Measurements from ENCODE around the gene AGXT2.

AGXT2 gene

DNA sequence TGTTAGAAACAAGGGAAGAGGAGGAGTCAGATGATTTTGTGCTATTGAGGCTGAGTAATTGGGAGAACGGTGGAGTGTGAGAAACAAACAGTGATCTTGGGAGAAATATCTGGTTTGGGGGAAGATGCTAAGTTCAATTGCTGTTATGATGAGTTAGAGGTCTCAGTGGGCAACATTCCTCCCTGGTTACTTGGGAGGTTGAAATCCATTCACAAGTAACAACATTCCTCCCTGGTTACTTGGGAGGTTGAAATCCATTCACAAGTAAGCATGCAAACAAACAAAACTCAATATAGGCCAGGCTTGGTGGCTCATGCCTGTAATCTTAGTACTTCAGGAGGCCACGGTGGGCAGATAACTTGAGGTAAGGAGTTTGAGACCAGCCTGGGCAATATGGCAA, 38.7 kb downstream of the AGXT2 start:
- ATAC-seq (no peak), DNase-seq (ENCODE audit: low spot score in 2 of 2) (no peak)
- Mint-ChIP-seq H3K9me3 (no peaks in the 10 kb centered on the region), H3K4me1 (no peaks in the 10 kb centered on the region), H3K27ac (no peak overlapping the region), H3K36me3 (no peaks in the 10 kb centered on the region), H3K4me3 (no peak overlapping the region)

DNA sequence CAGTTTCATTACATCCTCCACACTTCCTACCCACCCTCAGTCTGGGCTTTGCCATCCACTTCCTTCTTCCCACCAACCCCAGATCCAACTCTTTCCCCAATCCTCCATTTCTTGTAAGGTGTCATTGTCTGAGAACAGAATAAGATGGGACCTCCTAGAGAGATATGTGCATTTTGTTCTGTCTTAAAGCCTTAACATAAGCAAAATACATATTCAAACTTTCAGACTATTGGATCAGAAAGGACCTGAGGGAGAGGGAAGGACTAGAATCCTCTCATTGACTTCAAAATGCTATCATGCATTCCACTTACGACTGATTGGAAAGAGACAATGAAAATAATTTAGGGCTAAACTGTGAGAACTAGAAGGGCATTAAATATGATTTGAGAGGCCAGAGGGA, 43.0 kb downstream of the AGXT2 start:
- H3K4me3 Mint-ChIP-seq = no peak overlapping the region
- no peaks in the 10 kb centered on the region for H3K36me3 Mint-ChIP-seq
- no peaks in the 10 kb centered on the region for H3K9me3 Mint-ChIP-seq
- H3K4me1 Mint-ChIP-seq = no peaks in the 10 kb centered on the region
- no peak overlapping the region for H3K27ac Mint-ChIP-seq
- DNase-seq (ENCODE audit: low spot score in 2 of 2) (no peak), ATAC-seq (no peak)

DNA sequence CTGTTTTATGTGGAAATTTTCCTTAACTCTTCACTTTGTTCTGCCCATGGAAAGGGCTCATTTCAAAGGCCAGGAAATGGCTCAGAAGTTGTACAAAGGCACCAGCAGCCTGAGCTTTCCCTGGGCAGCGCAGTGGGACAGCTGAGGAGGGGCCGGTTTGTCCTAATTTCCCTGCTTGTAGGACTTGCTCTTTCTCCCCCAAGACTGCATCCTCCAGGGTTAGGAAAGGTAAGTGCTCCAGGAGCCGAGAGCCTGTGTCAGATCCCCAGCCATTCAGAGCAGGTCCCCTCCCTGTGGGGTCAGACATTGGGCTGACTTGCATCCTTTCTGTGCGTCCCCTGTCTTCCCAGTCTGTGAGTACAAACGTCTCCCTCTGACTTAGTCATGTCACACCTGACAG, 43.5 kb downstream of the AGXT2 start:
- Mint-ChIP-seq H3K4me1 (no peaks in the 10 kb centered on the region), H3K36me3 (no peaks in the 10 kb centered on the region), H3K4me3 (no peak overlapping the region), H3K9me3 (no peaks in the 10 kb centered on the region), H3K27ac (no peak overlapping the region)
- ATAC-seq (no peak), DNase-seq (ENCODE audit: low spot score in 2 of 2) (no peak)

DNA sequence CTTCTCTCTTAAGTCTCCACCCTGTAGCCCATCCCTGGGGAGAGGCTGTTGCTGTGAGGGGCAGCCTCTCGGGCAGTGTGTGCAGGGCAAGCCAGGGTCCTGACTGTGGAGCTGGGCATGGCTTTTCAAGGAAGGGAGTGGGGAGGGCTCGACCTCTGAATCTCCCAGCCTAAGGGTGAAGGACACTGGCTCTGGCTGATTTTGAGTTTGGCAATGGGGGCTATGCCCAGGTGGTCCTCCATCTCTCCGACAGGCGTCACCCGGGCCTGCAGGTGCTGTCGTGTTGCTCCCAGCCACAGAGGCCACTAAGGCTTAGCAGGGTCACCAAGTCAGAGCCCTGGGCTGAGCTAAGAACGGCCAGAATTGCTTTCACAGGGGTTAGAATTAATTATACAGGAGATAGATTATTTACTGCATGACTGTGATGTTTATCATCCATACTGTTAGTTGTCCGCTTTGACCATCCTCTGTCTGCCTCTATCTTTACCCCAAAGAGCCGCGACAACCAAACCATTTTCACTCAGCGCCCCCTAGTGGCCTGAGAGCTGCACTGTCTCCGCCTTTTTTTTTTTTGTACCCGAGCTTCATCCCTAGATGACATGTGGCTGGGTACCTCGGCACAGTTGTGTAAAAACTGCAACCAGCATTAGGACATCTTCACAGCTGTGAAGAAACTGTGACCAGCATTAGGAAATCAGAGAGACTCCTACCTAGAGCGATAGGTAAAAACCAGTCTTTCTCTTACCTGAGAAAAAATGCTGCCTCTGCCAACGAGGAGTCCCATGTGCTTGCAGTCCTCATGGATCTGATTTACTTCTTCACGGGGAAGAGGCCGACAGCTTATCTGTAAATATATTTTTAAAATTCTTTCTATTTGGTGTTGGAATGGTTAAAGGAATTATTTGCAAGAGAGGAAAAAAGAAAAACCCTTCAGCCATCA, 44.5 kb downstream of the AGXT2 start:
- ATAC-seq (peak; percentile 67), DNase-seq (ENCODE audit: low spot score in 2 of 2) (peak; percentile 62 to 75)
- H3K27ac Mint-ChIP-seq = no peak overlapping the region
- no peaks in the 10 kb centered on the region for H3K36me3 Mint-ChIP-seq
- no peaks in the 10 kb centered on the region for H3K9me3 Mint-ChIP-seq
- no peaks in the 10 kb centered on the region for H3K4me1 Mint-ChIP-seq
- no peak overlapping the region for H3K4me3 Mint-ChIP-seq

DNA sequence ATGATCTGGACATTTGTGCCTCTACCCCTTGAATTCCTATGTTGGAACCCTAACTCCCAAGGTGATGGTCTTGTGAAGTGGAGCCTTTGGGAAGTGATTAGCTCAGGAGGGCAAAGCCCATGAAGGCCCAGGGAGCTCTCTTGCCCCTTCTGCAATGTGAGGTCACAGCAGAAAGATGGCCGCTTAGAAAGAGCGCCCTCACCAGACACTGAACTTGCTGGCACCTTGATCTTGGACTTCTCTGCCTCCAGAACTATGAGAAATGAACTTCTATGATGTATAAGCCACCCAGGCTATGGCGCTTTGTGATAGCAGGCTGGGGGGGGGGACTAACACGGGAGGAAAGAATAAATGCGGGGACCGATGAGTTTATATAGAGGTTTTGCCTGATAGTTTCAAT, 45.3 kb downstream of the AGXT2 start:
- DNase-seq (ENCODE audit: low spot score in 2 of 2) (no peak), ATAC-seq (no peak)
- Mint-ChIP-seq H3K27ac (no peak overlapping the region), H3K9me3 (no peaks in the 10 kb centered on the region), H3K4me3 (no peak overlapping the region), H3K4me1 (no peaks in the 10 kb centered on the region), H3K36me3 (no peaks in the 10 kb centered on the region)

DNA sequence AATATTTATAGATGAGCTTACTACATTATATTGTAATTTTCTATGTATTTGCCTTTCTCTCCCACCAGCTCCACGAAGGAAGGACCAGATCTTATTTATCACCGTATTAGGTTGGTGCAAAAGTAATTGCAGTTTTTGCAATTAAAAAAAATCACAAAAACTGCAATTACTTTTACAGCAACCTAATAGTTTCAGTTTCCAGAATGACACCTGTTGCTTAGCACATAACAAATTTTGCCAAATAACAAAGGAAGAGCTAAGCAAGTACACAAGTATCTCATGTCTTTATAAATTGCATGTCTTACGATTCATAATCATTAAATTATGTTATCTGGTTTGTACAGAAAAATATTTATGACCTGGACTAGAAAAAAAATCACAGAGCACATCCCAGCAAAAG, 45.9 kb downstream of the AGXT2 start:
- Mint-ChIP-seq H3K36me3 (no peaks in the 10 kb centered on the region), H3K9me3 (no peaks in the 10 kb centered on the region)
- no peak for ATAC-seq

DNA sequence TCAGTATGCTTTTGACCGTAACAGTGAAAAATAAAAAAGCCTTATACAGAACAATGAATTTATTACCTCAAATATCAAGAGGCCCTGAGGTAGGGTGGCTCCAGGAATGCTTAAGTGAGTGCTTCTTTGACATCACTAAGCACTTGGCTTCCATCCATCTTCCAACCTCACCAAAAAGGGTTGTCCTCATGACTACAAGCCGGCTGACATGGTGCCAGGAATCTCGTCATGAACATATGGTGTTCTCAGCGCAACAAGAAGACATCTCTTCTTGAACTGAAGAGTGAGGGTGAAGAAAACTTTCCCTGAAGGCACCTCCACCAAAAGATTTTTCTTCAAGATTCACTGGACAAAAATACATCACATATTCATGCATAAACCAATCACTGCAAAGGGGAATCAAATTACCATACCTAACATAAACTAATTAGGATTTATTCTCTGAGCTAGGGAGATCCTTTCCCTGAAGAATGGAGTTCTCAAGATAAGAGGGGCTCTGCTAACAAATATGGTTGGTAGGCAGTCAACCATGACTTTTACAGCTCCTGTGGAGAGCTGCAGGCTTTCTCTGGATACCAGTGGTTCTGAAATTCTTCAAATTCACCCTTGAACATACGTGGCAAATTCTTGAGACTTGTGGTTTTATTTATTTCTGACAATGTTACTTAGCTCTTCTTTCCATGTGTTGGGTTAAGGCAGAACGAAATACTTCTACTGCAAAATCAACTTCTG, 49.5 kb downstream of the AGXT2 start:
- Mint-ChIP-seq H3K27ac (no peak overlapping the region), H3K36me3 (no peaks in the 10 kb centered on the region), H3K4me1 (no peaks in the 10 kb centered on the region), H3K4me3 (no peak overlapping the region), H3K9me3 (no peaks in the 10 kb centered on the region)
- ATAC-seq = no peak
- no peak for DNase-seq (ENCODE audit: low spot score in 2 of 2)

More for the DNA sequence above, 45.9 kb downstream of the AGXT2 start:
- DNase-seq (ENCODE audit: low spot score in 2 of 2) = no peak
- Mint-ChIP-seq H3K4me3 (no peak overlapping the region), H3K27ac (no peak overlapping the region), H3K4me1 (no peaks in the 10 kb centered on the region)

DNA sequence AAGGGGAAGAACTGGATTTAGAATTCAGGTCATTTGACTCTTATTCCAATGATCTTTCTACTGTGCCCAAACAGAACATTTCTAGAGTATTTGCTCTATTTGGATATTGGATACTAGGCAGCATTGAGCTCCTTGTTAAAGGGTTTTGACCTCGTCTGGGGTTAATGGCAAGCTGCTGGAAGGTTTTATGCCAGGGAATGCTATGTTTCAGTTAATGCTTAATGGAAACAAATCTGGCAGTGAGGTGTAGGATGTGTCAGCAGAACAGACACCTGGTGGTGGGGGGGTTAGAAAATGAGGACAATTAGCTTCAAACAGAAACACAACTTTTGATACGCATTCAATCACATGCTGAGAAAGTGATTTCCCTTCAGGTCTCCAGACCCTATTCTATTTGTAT, 51.5 kb downstream of the AGXT2 start:
- no peak for DNase-seq (ENCODE audit: low spot score in 2 of 2)
- Mint-ChIP-seq H3K27ac (no peak overlapping the region), H3K36me3 (no peaks in the 10 kb centered on the region), H3K9me3 (no peaks in the 10 kb centered on the region), H3K4me1 (no peaks in the 10 kb centered on the region), H3K4me3 (no peak overlapping the region)
- no peak for ATAC-seq

DNA sequence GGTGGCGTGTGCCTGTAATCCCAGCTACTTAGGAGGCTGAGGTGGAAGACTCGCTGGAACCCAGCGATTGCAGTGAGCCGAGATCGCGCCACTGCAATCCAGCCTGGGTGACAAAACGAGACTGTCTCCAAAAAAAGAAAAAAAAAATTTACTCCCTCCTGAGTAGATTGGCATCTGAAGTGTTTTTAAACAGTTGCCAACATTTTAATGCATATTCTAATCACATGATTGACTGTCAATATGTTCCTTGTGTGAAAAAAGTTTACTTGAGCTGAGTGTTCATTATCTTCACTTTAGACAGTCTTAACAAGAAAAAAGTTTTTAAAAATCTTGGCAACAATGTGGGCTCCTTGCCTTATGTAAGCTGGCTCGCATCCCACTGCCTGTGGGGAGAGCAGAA, 53.8 kb downstream of the AGXT2 start:
- H3K4me1 Mint-ChIP-seq = no peaks in the 10 kb centered on the region
- ATAC-seq = no peak

DNA sequence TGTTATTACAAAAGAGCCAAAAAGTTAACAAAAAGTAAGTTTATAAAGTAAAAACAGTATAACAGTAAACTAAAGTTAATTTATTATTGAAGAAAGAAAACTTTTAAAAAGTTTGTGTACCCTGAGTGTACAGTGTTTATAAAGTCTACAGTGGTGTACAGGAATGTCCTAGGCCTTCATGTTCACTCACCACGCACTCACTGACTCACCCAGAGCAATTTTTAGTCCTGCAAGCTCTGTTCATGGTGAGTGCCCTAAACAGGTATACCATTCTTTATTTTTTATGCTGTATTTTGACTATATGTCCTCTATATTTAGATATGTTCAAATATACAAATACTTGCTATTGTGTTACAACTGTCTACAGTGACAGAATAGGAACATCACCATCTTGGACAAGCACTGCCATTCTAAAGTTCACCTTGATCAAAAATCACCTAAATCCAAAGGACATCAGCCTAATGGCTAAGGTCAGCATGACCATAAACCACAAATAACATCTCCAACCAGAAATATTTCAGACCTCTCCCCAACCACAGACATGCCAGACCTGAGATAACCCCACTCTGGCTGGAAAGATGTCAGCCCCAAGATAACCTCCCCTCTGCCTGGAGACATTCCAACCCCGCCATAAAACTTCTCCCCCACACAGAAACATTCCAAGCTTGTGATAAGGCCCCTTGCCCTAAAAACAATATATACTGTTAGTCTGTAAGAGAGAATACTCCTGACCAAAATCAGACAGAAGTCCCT, 56.1 kb downstream of the AGXT2 start:
- H3K27ac Mint-ChIP-seq = no peak overlapping the region
- no peak for ATAC-seq
- DNase-seq (ENCODE audit: low spot score in 2 of 2) = no peak
- no peaks in the 10 kb centered on the region for H3K4me1 Mint-ChIP-seq
- peaks cover 5% of the 10 kb centered on the region for H3K9me3 Mint-ChIP-seq
- H3K4me3 Mint-ChIP-seq = no peak overlapping the region
- no peaks in the 10 kb centered on the region for H3K36me3 Mint-ChIP-seq

More for the DNA sequence above, 53.8 kb downstream of the AGXT2 start:
- no peaks in the 10 kb centered on the region for H3K36me3 Mint-ChIP-seq
- H3K4me3 Mint-ChIP-seq = no peak overlapping the region
- H3K9me3 Mint-ChIP-seq = no peaks in the 10 kb centered on the region
- DNase-seq (ENCODE audit: low spot score in 2 of 2) = no peak
- H3K27ac Mint-ChIP-seq = no peak overlapping the region

DNA sequence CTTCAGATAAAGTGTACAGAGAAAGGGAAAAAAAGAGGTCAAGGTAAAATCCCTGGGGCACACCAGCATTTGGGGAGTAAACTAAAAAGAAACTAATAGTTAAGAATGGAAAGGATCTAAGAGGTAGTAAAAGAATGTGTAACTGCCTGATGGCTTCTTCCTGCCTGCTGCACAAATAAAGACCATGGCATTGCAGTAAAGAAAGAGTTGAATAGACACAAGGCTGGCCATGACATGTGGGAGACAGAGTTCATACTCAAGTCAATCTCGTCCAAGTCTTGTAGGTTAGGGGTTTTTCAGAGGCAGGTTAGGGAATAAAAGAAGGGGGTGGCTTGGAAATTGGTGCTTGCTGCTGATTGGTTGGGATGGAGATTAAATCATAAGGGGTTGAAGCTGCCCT, 60.8 kb downstream of the AGXT2 start:
- Mint-ChIP-seq H3K4me3 (no peak overlapping the region), H3K27ac (no peak overlapping the region), H3K4me1 (no peaks in the 10 kb centered on the region), H3K9me3 (peaks cover 15% of the 10 kb centered on the region), H3K36me3 (no peaks in the 10 kb centered on the region)
- DNase-seq (ENCODE audit: low spot score in 2 of 2) = no peak
- no peak for ATAC-seq

DNA sequence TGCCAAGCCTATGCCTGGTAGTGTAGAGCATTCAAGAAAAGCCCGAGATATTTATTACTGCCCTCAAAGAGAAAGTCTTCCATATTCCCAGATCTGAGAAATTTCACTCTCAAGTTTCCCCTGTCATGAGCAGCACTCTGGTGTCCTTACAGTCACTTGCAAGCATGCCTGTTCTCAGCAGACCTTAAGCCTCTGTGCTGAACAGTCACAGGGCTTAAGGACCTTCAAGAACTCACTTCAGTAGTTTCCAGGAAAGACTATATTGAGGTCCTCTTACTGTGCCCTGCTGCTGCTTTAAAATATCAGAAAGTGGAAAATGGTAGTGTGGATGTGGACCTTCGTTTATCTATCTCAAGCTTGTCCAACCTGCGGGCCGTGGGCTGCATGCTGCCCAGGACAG, 64.9 kb downstream of the AGXT2 start:
- H3K4me1 Mint-ChIP-seq = no peaks in the 10 kb centered on the region
- ATAC-seq (no peak), DNase-seq (ENCODE audit: low spot score in 2 of 2) (no peak)
- H3K27ac Mint-ChIP-seq = no peak overlapping the region
- no peaks in the 10 kb centered on the region for H3K36me3 Mint-ChIP-seq
- no peak overlapping the region for H3K4me3 Mint-ChIP-seq
- H3K9me3 Mint-ChIP-seq = peaks cover 18% of the 10 kb centered on the region

DNA sequence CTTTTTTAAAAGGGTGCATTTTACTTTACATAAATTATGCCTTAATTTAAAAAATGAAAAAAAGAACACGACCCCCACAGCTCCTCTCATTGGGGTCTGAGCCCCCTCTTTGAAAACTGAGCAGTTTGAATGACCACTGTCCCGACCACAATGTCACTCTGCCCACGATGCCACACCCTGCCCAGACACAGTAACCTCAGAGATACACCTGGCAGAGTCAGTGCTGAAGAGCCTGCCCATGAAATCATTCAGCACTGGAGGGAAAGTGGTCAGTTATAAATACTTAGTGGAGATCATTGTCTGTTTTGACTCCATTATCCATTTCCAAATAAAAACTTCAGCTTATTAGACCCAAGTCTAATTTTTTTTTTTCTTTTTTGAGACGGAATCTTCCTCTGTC, 69.1 kb downstream of the AGXT2 start:
- no peaks in the 10 kb centered on the region for H3K36me3 Mint-ChIP-seq
- H3K9me3 Mint-ChIP-seq = peaks cover 6% of the 10 kb centered on the region
- ATAC-seq = no peak
- H3K4me3 Mint-ChIP-seq = no peak overlapping the region
- no peak for DNase-seq (ENCODE audit: low spot score in 2 of 2)
- no peaks in the 10 kb centered on the region for H3K4me1 Mint-ChIP-seq
- no peak overlapping the region for H3K27ac Mint-ChIP-seq

DNA sequence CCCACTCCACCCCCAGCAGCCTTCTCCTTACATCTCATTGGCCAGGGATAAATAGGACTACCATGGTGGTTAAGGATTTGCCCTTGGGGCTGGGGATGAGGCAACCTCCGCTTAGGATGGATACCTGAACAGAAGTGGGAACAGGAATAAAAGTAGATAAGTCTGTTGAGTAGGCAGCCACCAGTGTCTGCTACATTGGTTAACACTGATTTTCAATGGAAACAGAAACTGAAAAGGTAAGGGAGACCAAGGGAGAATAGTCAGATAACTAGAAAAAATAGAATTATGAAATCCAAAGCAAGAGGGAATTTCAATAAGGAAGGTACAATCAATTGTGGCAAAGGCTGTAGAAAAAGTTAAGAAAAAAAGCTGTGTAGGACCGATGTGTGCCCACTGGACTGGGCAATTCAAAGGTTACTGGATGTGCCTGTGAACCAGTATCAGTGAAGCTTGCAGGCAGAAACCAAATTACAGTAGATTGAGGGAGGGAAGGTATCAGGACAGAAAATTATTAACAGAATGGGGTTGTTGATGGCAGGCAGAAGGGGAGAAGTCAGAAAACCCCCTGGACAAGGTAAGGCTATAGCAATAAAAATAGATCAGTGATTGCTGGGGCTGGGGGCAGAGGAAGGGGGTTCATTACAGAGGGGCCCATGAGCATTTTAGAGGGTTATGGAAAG, 69.7 kb downstream of the AGXT2 start:
- no peaks in the 10 kb centered on the region for H3K4me1 Mint-ChIP-seq
- H3K9me3 Mint-ChIP-seq = peaks cover 6% of the 10 kb centered on the region
- DNase-seq (ENCODE audit: low spot score in 2 of 2) = no peak
- no peak overlapping the region for H3K27ac Mint-ChIP-seq
- no peaks in the 10 kb centered on the region for H3K36me3 Mint-ChIP-seq
- no peak for ATAC-seq
- no peak overlapping the region for H3K4me3 Mint-ChIP-seq

DNA sequence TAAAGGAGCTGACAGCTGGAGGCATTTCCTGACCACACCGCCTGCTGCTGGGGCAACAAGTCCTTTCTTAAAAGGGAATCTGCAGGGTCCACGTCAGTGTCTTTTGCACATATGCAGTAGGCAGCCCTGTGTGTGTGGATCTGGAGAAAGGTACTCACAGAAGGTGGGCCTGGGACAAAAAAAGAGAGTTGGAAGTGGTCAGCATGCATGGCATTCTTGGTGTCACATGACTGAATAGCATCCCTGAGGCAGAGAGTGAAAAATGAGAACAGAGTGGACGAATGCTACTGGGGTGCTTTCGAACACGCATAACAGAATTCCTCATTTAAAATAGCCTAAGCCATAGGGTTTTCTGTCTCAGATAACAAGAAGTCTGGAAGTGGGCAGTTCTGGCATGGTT, 71.4 kb downstream of the AGXT2 start:
- ATAC-seq (no peak), DNase-seq (ENCODE audit: low spot score in 2 of 2) (no peak)
- Mint-ChIP-seq H3K4me1 (no peaks in the 10 kb centered on the region), H3K27ac (no peak overlapping the region), H3K4me3 (no peak overlapping the region), H3K36me3 (no peaks in the 10 kb centered on the region), H3K9me3 (no peaks in the 10 kb centered on the region)

Data from stimulated activated effector memory CD8-positive, alpha-beta T cell treated with anti-CD3 and anti-CD28 coated beads, Interleukin-12 subunit alpha, Interleukin-12 subunit beta, amount 100 ng/mL, for 72 hours (primary cell).